ENCODE data around the gene ZSCAN31. TPM values are rescaled to one million over a fixed set of nuclear protein-coding genes. Genes with fewer than 3 reads are reported as not detected.

ZSCAN31 gene
- total RNA-seq, 1 donor from 2014 or later, result 12.1 TPM

DNA sequence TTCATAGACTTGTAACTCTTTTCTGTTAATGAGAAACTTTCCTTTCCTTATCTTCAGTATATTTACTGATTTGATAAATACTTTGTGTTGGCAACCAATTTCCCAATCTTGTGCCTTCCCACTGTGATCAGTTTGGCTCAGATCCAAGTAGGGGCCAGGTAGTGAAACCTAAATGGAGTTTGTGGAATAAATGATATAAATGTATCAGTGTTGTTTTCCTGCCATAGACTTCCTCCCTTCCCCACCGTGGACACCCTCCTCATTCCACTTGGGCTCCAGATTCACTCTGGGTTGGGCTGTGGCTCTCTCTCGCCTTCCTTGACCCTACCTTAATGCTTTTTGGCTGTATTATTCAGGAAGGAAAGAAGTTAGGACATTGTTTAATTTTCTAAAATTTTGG, 15.1 kb upstream of the ZSCAN31 start:
- Histone ChIP-seq H3K27me3 (ENCODE audit: control insufficient read depth, insufficient read depth, low read length) (no peaks in the 10 kb centered on the region), H3K4me3 (ENCODE audit: low read depth, low read length) (no peak overlapping the region), H3K36me3 (ENCODE audit: control insufficient read depth, insufficient read depth, low read length) (no peaks in the 10 kb centered on the region)
- FAIRE-seq (no peak), DNase-seq (ENCODE audit: low read depth) (no peak)
- TF ChIP-seq, protein P1, sequence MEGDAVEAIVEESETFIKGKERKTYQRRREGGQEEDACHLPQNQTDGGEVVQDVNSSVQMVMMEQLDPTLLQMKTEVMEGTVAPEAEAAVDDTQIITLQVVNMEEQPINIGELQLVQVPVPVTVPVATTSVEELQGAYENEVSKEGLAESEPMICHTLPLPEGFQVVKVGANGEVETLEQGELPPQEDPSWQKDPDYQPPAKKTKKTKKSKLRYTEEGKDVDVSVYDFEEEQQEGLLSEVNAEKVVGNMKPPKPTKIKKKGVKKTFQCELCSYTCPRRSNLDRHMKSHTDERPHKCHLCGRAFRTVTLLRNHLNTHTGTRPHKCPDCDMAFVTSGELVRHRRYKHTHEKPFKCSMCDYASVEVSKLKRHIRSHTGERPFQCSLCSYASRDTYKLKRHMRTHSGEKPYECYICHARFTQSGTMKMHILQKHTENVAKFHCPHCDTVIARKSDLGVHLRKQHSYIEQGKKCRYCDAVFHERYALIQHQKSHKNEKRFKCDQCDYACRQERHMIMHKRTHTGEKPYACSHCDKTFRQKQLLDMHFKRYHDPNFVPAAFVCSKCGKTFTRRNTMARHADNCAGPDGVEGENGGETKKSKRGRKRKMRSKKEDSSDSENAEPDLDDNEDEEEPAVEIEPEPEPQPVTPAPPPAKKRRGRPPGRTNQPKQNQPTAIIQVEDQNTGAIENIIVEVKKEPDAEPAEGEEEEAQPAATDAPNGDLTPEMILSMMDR (IDR thresholded peaks at IDR 0.05; ENCODE audit: insufficient read depth, low read length, severe bottlenecking), result no peak

DNA sequence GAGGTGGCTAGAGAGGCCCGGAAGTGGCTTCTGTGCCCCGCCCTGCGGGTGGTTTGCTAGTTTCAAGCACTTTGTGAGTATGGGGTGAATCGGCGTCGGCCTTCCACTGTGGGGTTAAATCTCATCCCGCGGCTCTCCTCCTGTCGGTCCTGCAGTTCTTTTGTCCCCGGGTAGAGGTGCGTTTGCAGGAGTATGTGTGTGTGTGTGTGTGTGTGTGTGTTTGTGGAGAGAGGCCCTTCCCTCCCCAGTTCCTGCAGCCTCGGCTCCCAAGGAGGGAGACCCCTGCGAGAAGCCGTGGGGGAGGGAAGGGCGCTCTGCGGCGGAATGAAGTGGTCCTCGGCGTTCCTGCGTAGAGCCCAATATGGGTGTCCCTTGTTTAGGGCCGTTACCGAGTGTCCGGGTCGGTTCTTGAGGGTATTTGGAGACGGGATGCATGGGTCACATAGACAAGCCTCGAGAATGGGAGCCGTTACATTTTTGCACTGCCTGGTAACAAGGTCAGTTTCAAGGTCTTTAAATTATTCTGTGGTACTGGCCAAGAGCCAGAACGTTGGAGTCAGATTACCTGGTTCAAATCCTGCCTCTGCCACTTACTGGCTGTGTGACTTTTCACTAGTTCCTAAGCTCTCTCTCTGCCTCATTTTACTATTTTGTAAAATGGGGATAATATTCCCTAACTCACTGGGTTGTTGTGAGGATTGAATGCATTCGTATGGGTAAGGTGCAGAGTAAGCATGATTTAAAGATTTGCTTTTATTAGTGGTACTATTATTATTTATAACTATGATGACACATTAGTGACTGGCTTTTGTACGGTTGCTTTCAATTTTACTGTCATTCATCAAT, 14.2 kb upstream of the ZSCAN31 start, which contains the start of gene ZKSCAN3:
ZKSCAN3 (plus strand) TSS at position 56 of the 846 bp plus-strand sequence. CDS start 9,640 bp downstream, outside the sequence.
- DNase-seq (ENCODE audit: low read depth) (peak; percentile 72), FAIRE-seq (no peak)
- Histone ChIP-seq H3K4me3 (ENCODE audit: low read depth, low read length) (peak within 1 kb of the TSS; percentile 79), H3K27me3 (ENCODE audit: control insufficient read depth, insufficient read depth, low read length) (no peaks in the 10 kb centered on the region), H3K36me3 (ENCODE audit: control insufficient read depth, insufficient read depth, low read length) (no peaks in the 10 kb centered on the region)
- TF ChIP-seq, protein P1 (IDR thresholded peaks at IDR 0.05; ENCODE audit: insufficient read depth, low read length, severe bottlenecking), result no peak

DNA sequence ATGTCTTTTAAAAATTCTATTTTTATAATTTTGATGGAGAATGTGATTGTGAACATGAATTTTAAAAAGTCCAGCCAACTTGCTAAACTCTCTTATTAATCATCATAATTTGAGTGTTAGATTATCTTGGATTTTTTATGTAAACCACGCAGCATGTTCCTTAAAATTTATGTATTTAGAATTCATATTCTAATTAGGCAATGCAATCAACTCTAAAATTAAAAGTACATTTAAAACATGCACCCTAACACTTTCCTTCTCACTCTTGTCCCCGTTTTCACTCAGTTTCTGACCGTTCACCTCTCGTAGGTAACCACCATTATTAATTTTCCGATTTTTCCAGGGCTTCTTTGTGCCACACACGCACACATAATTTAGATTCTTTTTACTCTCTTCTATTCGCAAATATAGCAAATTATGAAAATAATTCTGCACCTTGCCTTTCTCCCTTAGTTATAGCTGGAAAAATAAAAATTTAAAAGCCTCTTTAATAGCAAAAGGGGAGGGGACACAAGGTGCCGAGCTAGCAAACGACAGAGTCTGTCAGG, 13.5 kb upstream of the ZSCAN31 start:
- FAIRE-seq, result no peak

DNA sequence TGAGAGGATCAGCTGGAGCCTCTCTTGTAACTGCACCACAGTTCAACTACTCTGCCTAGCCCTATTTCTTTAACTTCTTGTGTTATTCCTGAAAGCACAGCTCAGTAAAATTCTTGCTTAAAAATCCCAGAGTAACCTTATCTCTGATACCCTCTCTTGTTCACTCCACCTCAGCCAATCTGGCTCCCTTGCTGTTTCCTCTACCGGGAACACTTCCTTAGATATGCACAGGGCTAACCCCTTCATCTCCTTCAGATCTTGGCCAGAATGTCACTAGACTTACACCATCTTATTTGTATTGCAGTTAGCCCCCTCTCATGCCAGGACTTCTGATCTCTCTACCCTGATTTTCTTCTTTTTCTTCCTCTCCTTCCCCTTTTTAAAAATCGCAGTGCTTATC, 11.2 kb upstream of the ZSCAN31 start:
- FAIRE-seq (no peak), DNase-seq (ENCODE audit: low read depth) (no peak)
- Histone ChIP-seq H3K4me3 (ENCODE audit: low read depth, low read length) (no peak overlapping the region), H3K27me3 (ENCODE audit: control insufficient read depth, insufficient read depth, low read length) (no peaks in the 10 kb centered on the region), H3K36me3 (ENCODE audit: control insufficient read depth, insufficient read depth, low read length) (no peaks in the 10 kb centered on the region)
- TF ChIP-seq, protein P1 (IDR thresholded peaks at IDR 0.05; ENCODE audit: insufficient read depth, low read length, severe bottlenecking), result no peak

More for the DNA sequence above, 13.5 kb upstream of the ZSCAN31 start:
- Histone ChIP-seq H3K27me3 (ENCODE audit: control insufficient read depth, insufficient read depth, low read length) (no peaks in the 10 kb centered on the region), H3K4me3 (ENCODE audit: low read depth, low read length) (peak overlapping the region; percentile 79), H3K36me3 (ENCODE audit: control insufficient read depth, insufficient read depth, low read length) (no peaks in the 10 kb centered on the region)
- no peak for DNase-seq (ENCODE audit: low read depth)
- TF ChIP-seq, protein P1 (IDR thresholded peaks at IDR 0.05; ENCODE audit: insufficient read depth, low read length, severe bottlenecking), result no peak

DNA sequence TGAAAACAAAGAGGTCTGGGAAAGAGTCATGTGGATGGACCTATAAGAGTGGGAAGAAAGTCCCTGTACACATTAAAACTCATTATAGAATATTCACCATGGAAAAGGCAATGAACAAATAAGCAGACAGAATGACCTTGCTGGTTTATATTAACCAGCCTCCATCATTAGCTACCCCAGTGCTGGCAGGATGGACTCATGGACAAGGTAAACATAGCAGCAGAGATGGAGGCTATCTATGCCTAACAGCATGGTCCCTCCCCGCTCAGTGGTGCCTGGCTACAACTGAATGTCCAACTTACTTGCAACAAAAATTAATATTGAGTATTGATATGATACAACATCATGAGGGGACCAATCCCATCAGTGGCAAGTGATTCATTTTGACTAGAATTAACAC, 9.3 kb upstream of the ZSCAN31 start:
- DNase-seq (ENCODE audit: low read depth) (no peak), FAIRE-seq (no peak)
- TF ChIP-seq, protein P1 (IDR thresholded peaks at IDR 0.05; ENCODE audit: insufficient read depth, low read length, severe bottlenecking), result no peak
- no peak overlapping the region for H3K4me3 ChIP-seq (ENCODE audit: low read depth, low read length)
- H3K36me3 ChIP-seq (ENCODE audit: control insufficient read depth, insufficient read depth, low read length), result no peaks in the 10 kb centered on the region
- no peaks in the 10 kb centered on the region for H3K27me3 ChIP-seq (ENCODE audit: control insufficient read depth, insufficient read depth, low read length)

All from bronchial epithelial cell (primary cell).